ENCODE results near the gene PROX1.

Gene PROX1

GRCh38 chr1:213986020-213986924, 1.5 kb upstream of the PROX1 start:
- H3K9me3 Mint-ChIP-seq: no peaks in the 10 kb centered on the region
- peak overlapping the region; percentile 31 for H3K27ac Mint-ChIP-seq
- H3K36me3 Mint-ChIP-seq (ENCODE audit: low read depth): peaks cover 4% of the 10 kb centered on the region
- H3K4me3 Mint-ChIP-seq: peak overlapping the region; percentile 0
- H3K4me1 Mint-ChIP-seq (ENCODE audit: low read depth): peaks cover 34% of the 10 kb centered on the region
- H3K27me3 Mint-ChIP-seq: peaks cover 92% of the 10 kb centered on the region

GRCh38 chr1:213986925-213987250, 885 bp upstream of the PROX1 start:
- H3K4me3 Mint-ChIP-seq: peak overlapping the region; percentile 82
- no peak overlapping the region for H3K27ac Mint-ChIP-seq
- H3K27me3 Mint-ChIP-seq: peaks cover 91% of the 10 kb centered on the region
- H3K4me1 Mint-ChIP-seq (ENCODE audit: low read depth): peaks cover 33% of the 10 kb centered on the region
- H3K36me3 Mint-ChIP-seq (ENCODE audit: low read depth): peaks cover 4% of the 10 kb centered on the region
- no peaks in the 10 kb centered on the region for H3K9me3 Mint-ChIP-seq

- peak overlapping the region; percentile 58 for H3K27ac Mint-ChIP-seq
- peaks cover 4% of the 10 kb centered on the region for H3K36me3 Mint-ChIP-seq (ENCODE audit: low read depth)
- H3K9me3 Mint-ChIP-seq: no peaks in the 10 kb centered on the region
- peaks cover 91% of the 10 kb centered on the region for H3K27me3 Mint-ChIP-seq
- peaks cover 28% of the 10 kb centered on the region for H3K4me1 Mint-ChIP-seq (ENCODE audit: low read depth)
- H3K4me3 Mint-ChIP-seq: peak overlapping the region; percentile 82
Observed at GRCh38 chr1:213987422-213987926, 299 bp upstream of the PROX1 start.

GRCh38 chr1:213988507-213989001, 781 bp downstream of the PROX1 start:
- Mint-ChIP-seq H3K4me1 (ENCODE audit: low read depth) (peaks cover 28% of the 10 kb centered on the region), H3K36me3 (ENCODE audit: low read depth) (peaks cover 4% of the 10 kb centered on the region), H3K27me3 (peaks cover 93% of the 10 kb centered on the region), H3K9me3 (no peaks in the 10 kb centered on the region), H3K27ac (no peak overlapping the region), H3K4me3 (peak overlapping the region; percentile 82)

- Mint-ChIP-seq H3K27ac (no peak overlapping the region), H3K9me3 (no peaks in the 10 kb centered on the region), H3K36me3 (ENCODE audit: low read depth) (peaks cover 4% of the 10 kb centered on the region), H3K27me3 (peaks cover 91% of the 10 kb centered on the region), H3K4me1 (ENCODE audit: low read depth) (peaks cover 28% of the 10 kb centered on the region), H3K4me3 (peak overlapping the region; percentile 82)
Observed at GRCh38 chr1:213989002-213989855, 1.5 kb downstream of the PROX1 start.

GRCh38 chr1:213993929-213994328, 6.2 kb downstream of the PROX1 start:
- peaks cover 50% of the 10 kb centered on the region for H3K27me3 Mint-ChIP-seq

GRCh38 chr1:213994888-213995287, 7.1 kb downstream of the PROX1 start:
- peaks cover 40% of the 10 kb centered on the region for H3K27me3 Mint-ChIP-seq
- H3K4me3 Mint-ChIP-seq: no peak overlapping the region
- no peak overlapping the region for H3K27ac Mint-ChIP-seq
- no peaks in the 10 kb centered on the region for H3K36me3 Mint-ChIP-seq (ENCODE audit: low read depth)
- H3K9me3 Mint-ChIP-seq: no peaks in the 10 kb centered on the region
- H3K4me1 Mint-ChIP-seq (ENCODE audit: low read depth): no peaks in the 10 kb centered on the region

More at GRCh38 chr1:213993929-213994328, 6.2 kb downstream of the PROX1 start:
- Mint-ChIP-seq H3K9me3 (no peaks in the 10 kb centered on the region), H3K27ac (no peak overlapping the region), H3K4me1 (ENCODE audit: low read depth) (peaks cover 6% of the 10 kb centered on the region), H3K36me3 (ENCODE audit: low read depth) (no peaks in the 10 kb centered on the region), H3K4me3 (no peak overlapping the region)

GRCh38 chr1:213995603-213996002, 7.8 kb downstream of the PROX1 start:
- Mint-ChIP-seq H3K9me3 (no peaks in the 10 kb centered on the region), H3K27me3 (peaks cover 33% of the 10 kb centered on the region), H3K4me1 (ENCODE audit: low read depth) (no peaks in the 10 kb centered on the region), H3K27ac (no peak overlapping the region), H3K36me3 (ENCODE audit: low read depth) (no peaks in the 10 kb centered on the region), H3K4me3 (no peak overlapping the region)

- Mint-ChIP-seq H3K27ac (no peak overlapping the region), H3K9me3 (no peaks in the 10 kb centered on the region), H3K27me3 (peaks cover 24% of the 10 kb centered on the region), H3K4me3 (no peak overlapping the region), H3K4me1 (ENCODE audit: low read depth) (no peaks in the 10 kb centered on the region), H3K36me3 (ENCODE audit: low read depth) (no peaks in the 10 kb centered on the region)
Observed at GRCh38 chr1:213996320-213997037, 8.7 kb downstream of the PROX1 start.

- Mint-ChIP-seq H3K4me1 (ENCODE audit: low read depth) (no peaks in the 10 kb centered on the region), H3K27me3 (peaks cover 18% of the 10 kb centered on the region), H3K4me3 (no peak overlapping the region), H3K27ac (no peak overlapping the region), H3K36me3 (ENCODE audit: low read depth) (no peaks in the 10 kb centered on the region), H3K9me3 (no peaks in the 10 kb centered on the region)
Observed at GRCh38 chr1:213997038-213997771, 9.4 kb downstream of the PROX1 start.

GRCh38 chr1:213997772-213998107, 10.0 kb downstream of the PROX1 start:
- no peaks in the 10 kb centered on the region for H3K9me3 Mint-ChIP-seq
- H3K4me1 Mint-ChIP-seq (ENCODE audit: low read depth): no peaks in the 10 kb centered on the region
- H3K36me3 Mint-ChIP-seq (ENCODE audit: low read depth): no peaks in the 10 kb centered on the region
- H3K27ac Mint-ChIP-seq: no peak overlapping the region
- H3K27me3 Mint-ChIP-seq: peaks cover 13% of the 10 kb centered on the region
- no peak overlapping the region for H3K4me3 Mint-ChIP-seq

GRCh38 chr1:213998785-213999184, 11.0 kb downstream of the PROX1 start:
- H3K27me3 Mint-ChIP-seq: peaks cover 7% of the 10 kb centered on the region
- no peaks in the 10 kb centered on the region for H3K36me3 Mint-ChIP-seq (ENCODE audit: low read depth)
- no peaks in the 10 kb centered on the region for H3K9me3 Mint-ChIP-seq
- H3K4me1 Mint-ChIP-seq (ENCODE audit: low read depth): no peaks in the 10 kb centered on the region
- H3K4me3 Mint-ChIP-seq: no peak overlapping the region
- no peak overlapping the region for H3K27ac Mint-ChIP-seq

- H3K4me1 Mint-ChIP-seq (ENCODE audit: low read depth): no peaks in the 10 kb centered on the region
- H3K36me3 Mint-ChIP-seq (ENCODE audit: low read depth): no peaks in the 10 kb centered on the region
- peaks cover 3% of the 10 kb centered on the region for H3K27me3 Mint-ChIP-seq
Observed at GRCh38 chr1:213999732-214000131, 12.0 kb downstream of the PROX1 start.

GRCh38 chr1:214002060-214002459, 14.3 kb downstream of the PROX1 start:
- no peak overlapping the region for H3K27ac Mint-ChIP-seq
- peaks cover 9% of the 10 kb centered on the region for H3K27me3 Mint-ChIP-seq
- no peaks in the 10 kb centered on the region for H3K36me3 Mint-ChIP-seq (ENCODE audit: low read depth)
- no peaks in the 10 kb centered on the region for H3K4me1 Mint-ChIP-seq (ENCODE audit: low read depth)
- H3K4me3 Mint-ChIP-seq: no peak overlapping the region
- no peaks in the 10 kb centered on the region for H3K9me3 Mint-ChIP-seq

More at GRCh38 chr1:213999732-214000131, 12.0 kb downstream of the PROX1 start:
- Mint-ChIP-seq H3K9me3 (no peaks in the 10 kb centered on the region), H3K27ac (no peak overlapping the region), H3K4me3 (no peak overlapping the region)
